NT2/D1 (cell line): Measurements from ENCODE around the gene LRMDA.

ENCODE experiments used
- SUZ12 ChIP-seq: IDR thresholded peaks from 2 replicates; pipeline ENCODE4 v1.6.1; 2011; ENCODE audit not compliant: insufficient read length, insufficient read depth; ENCODE audit errors: extremely low read depth
- YY1 ChIP-seq: IDR thresholded peaks from 2 replicates; pipeline ENCODE4 v1.6.1; 2011; ENCODE audit not compliant: insufficient read length, insufficient read depth
- ZNF274 ChIP-seq: IDR thresholded peaks from 2 replicates; pipeline ENCODE4 v1.6.1; 2011; ENCODE audit warnings: mild to moderate bottlenecking, low read depth, low read length

GRCh38 chr10:75589895-75590654 is 158.7 kb downstream of the LRMDA start:
- no peak for TF ChIP-seq ZNF274
- TF ChIP-seq YY1: no peak
- TF ChIP-seq SUZ12: no peak
